NB4 (cell line): Measurements from ENCODE around the gene TMEM120B.

ENCODE experiments used
- MYC ChIP-seq: IDR thresholded peaks from 2 replicates; pipeline ENCODE4 v1.6.1; 2011; ENCODE audit warnings: low read depth, low read length
- POLR2A ChIP-seq: IDR thresholded peaks from 2 replicates; pipeline ENCODE4 v1.6.1; 2011; ENCODE audit warnings: mild to moderate bottlenecking; ENCODE audit not compliant: insufficient read length; ENCODE audit errors: extremely low read depth
- TF ChIP-seq, protein P1 (sequence below): IDR thresholded peaks from one replicate; pipeline ENCODE4 v1.5.1; 2012; ENCODE audit warnings: low read depth, low read length

- TF ChIP-seq POLR2A = no peak
- TF ChIP-seq, protein P1, sequence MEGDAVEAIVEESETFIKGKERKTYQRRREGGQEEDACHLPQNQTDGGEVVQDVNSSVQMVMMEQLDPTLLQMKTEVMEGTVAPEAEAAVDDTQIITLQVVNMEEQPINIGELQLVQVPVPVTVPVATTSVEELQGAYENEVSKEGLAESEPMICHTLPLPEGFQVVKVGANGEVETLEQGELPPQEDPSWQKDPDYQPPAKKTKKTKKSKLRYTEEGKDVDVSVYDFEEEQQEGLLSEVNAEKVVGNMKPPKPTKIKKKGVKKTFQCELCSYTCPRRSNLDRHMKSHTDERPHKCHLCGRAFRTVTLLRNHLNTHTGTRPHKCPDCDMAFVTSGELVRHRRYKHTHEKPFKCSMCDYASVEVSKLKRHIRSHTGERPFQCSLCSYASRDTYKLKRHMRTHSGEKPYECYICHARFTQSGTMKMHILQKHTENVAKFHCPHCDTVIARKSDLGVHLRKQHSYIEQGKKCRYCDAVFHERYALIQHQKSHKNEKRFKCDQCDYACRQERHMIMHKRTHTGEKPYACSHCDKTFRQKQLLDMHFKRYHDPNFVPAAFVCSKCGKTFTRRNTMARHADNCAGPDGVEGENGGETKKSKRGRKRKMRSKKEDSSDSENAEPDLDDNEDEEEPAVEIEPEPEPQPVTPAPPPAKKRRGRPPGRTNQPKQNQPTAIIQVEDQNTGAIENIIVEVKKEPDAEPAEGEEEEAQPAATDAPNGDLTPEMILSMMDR = no peak
- TF ChIP-seq MYC = no peak
These were observed 16.5 kb downstream of the TMEM120B start for GRCh38 chr12:121729021-121729420.
